HG02610 (cell line): Measurements from ENCODE around the gene CELA2B.
"Not testable (repeated sequence)": the region's sequence is repeated elsewhere in the genome, so short reads cannot be mapped to it uniquely, and the experiment has no call there.

Experiments
- ATAC-seq: cut with Tn5 transposase; IDR thresholded peaks from one replicate; pipeline ENCODE4 v1.9.1; 2021; ENCODE audit warnings: mild to moderate bottlenecking, moderate library complexity; ENCODE audit not compliant: unreplicated experiment

CELA2B gene

GRCh38 chr1:15475752-15476314 lies at the start of gene CELA2B:
Gene CELA2B, plus strand, starts transcription at chr1:15476104. Its CDS starts 22 bp downstream, at chr1:15476126.
- no peak for ATAC-seq

- ATAC-seq = no peak
These were observed 49.2 kb upstream of the CELA2B start for GRCh38 chr1:15426492-15427279.

- ATAC-seq = no peak
These were observed 48.6 kb upstream of the CELA2B start for GRCh38 chr1:15427280-15427666.

GRCh38 chr1:15428252-15428651 lies 47.7 kb upstream of the CELA2B start:
- not testable (repeated sequence) for ATAC-seq

GRCh38 chr1:15428815-15429435 lies 47.0 kb upstream of the CELA2B start:
- no peak for ATAC-seq

GRCh38 chr1:15429701-15430149 lies 46.2 kb upstream of the CELA2B start:
- ATAC-seq = no peak

GRCh38 chr1:15430787-15431570 lies 44.9 kb upstream of the CELA2B start:
- no peak for ATAC-seq

GRCh38 chr1:15431571-15431948 lies 44.3 kb upstream of the CELA2B start:
- no peak for ATAC-seq

- no peak for ATAC-seq
These were observed 43.6 kb upstream of the CELA2B start for GRCh38 chr1:15432324-15432723.

- ATAC-seq = no peak
These were observed 42.4 kb upstream of the CELA2B start for GRCh38 chr1:15433471-15433870.

GRCh38 chr1:15434739-15435138 lies 41.2 kb upstream of the CELA2B start:
- not testable (repeated sequence) for ATAC-seq

GRCh38 chr1:15435239-15436077 lies 40.4 kb upstream of the CELA2B start:
- ATAC-seq = no peak

- ATAC-seq = no peak
These were observed 38.9 kb upstream of the CELA2B start for GRCh38 chr1:15436881-15437442.

- ATAC-seq = no peak
These were observed 36.6 kb upstream of the CELA2B start for GRCh38 chr1:15439325-15439724.

- no peak for ATAC-seq
These were observed 35.5 kb upstream of the CELA2B start for GRCh38 chr1:15440357-15440756.

GRCh38 chr1:15441247-15441646 lies 34.7 kb upstream of the CELA2B start:
- no peak for ATAC-seq

GRCh38 chr1:15442119-15442518 lies 33.8 kb upstream of the CELA2B start:
- no peak for ATAC-seq

GRCh38 chr1:15442759-15443158 lies 33.1 kb upstream of the CELA2B start:
- ATAC-seq = no peak

GRCh38 chr1:15443281-15443680 lies 32.6 kb upstream of the CELA2B start:
- no peak for ATAC-seq
